Measurements from ENCODE around the gene LARGE1. TPM values are rescaled to one million over a fixed set of nuclear protein-coding genes. Genes with fewer than 3 reads are reported as not detected.

LARGE1 gene
- total and polyA plus RNA-seq, 2 donors (not counting 1 experiment from before 2014, with no cell fraction given) = 14.1 to 19.2 TPM

- H2AFZ ChIP-seq (ENCODE audit: low read length) = no peak overlapping the region
- no peaks in the 10 kb centered on the region for H4K20me1 ChIP-seq (ENCODE audit: control insufficient read depth, extremely low read depth, insufficient read depth, low read length)
- DNase-seq (ENCODE audit: low read depth in 2 of 2) = no peak
- TF ChIP-seq, protein P1, sequence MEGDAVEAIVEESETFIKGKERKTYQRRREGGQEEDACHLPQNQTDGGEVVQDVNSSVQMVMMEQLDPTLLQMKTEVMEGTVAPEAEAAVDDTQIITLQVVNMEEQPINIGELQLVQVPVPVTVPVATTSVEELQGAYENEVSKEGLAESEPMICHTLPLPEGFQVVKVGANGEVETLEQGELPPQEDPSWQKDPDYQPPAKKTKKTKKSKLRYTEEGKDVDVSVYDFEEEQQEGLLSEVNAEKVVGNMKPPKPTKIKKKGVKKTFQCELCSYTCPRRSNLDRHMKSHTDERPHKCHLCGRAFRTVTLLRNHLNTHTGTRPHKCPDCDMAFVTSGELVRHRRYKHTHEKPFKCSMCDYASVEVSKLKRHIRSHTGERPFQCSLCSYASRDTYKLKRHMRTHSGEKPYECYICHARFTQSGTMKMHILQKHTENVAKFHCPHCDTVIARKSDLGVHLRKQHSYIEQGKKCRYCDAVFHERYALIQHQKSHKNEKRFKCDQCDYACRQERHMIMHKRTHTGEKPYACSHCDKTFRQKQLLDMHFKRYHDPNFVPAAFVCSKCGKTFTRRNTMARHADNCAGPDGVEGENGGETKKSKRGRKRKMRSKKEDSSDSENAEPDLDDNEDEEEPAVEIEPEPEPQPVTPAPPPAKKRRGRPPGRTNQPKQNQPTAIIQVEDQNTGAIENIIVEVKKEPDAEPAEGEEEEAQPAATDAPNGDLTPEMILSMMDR (conservative IDR thresholded peaks at IDR 0.05 in 1 of 2, IDR thresholded peaks at IDR 0.05 in 1 of 2; ENCODE audit: low read depth in 1 of 2, low read length in 2 of 2) = no peak
- TF ChIP-seq EZH2 (IDR thresholded peaks at IDR 0.05; ENCODE audit: low read length, missing control alignments) = no peak
- H3K36me3 ChIP-seq (ENCODE audit: control insufficient read depth, insufficient read depth, low read length) = no peaks in the 10 kb centered on the region
- H3K4me3 ChIP-seq (replicated peaks in 1 of 4; ENCODE audit: control extremely low read depth in 1 of 4, insufficient read depth in 1 of 4, low read depth in 3 of 4, low read length in 4 of 4) = no peak overlapping the region
- H3K79me2 ChIP-seq (ENCODE audit: control insufficient read depth, insufficient read depth, low read length) = no peaks in the 10 kb centered on the region
- peak overlapping the region; percentile 44 for H3K27ac ChIP-seq (ENCODE audit: insufficient read depth, low read length)
- peak overlapping the region; percentile 16 for H3K9ac ChIP-seq (ENCODE audit: insufficient read depth, low read length)
- no peaks in the 10 kb centered on the region for H3K9me3 ChIP-seq (ENCODE audit: control insufficient read depth, insufficient read depth, low read depth, low read length)
- no peaks in the 10 kb centered on the region for H3K27me3 ChIP-seq (ENCODE audit: control insufficient read depth, insufficient read depth, low read length)
- H3K4me1 ChIP-seq (ENCODE audit: control insufficient read depth, extremely low read depth, insufficient read depth, low read length) = no peaks in the 10 kb centered on the region
- H3K4me2 ChIP-seq (ENCODE audit: extremely low read depth, insufficient read depth, low read length) = peak overlapping the region; percentile 16
Observed at GRCh38 chr22:33842006-33842354, 78.3 kb downstream of the LARGE1 start.

DNA sequence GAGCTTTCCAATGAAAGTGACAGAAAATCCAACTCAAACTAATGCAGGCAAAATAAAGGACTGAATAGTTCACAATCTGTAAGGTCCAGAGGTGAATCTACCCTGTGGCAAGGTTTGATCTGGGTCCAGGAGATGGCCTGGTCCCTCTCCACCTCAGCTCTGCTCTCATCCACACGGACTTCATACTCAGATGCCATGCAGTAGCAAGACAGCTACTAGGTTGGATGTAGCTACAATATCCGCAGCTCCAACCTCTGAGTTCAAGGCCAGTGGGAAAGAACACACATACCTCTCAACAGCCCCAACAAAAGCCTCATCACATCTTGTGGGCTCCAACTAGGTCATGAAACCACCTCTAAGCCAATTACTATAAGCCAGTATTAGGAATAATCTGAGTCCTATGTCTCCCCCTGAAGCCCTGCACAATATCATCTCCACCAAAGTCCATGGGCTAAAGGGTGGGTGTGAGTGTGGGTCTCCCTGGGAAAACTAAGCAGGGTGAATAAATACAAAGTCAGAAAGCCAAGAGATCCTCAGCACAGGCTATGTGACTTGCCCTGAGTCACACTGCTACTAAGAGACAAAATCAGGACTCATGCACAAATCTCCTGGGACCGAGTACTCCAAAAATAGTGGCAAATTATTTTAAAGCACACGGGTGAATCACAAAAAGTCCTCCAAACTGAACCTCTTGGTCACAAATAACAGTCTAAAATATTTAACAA is 78.8 kb downstream of the LARGE1 start:
- H4K20me1 ChIP-seq (ENCODE audit: control insufficient read depth, extremely low read depth, insufficient read depth, low read length) = no peaks in the 10 kb centered on the region
- H3K4me1 ChIP-seq (ENCODE audit: control insufficient read depth, extremely low read depth, insufficient read depth, low read length) = no peaks in the 10 kb centered on the region
- H3K9ac ChIP-seq (ENCODE audit: insufficient read depth, low read length) = no peak overlapping the region
- H3K4me2 ChIP-seq (ENCODE audit: extremely low read depth, insufficient read depth, low read length) = peak overlapping the region; percentile 16
- H2AFZ ChIP-seq (ENCODE audit: low read length) = no peak overlapping the region
- no peak overlapping the region for H3K4me3 ChIP-seq (replicated peaks in 1 of 4; ENCODE audit: control extremely low read depth in 1 of 4, insufficient read depth in 1 of 4, low read depth in 3 of 4, low read length in 4 of 4)
- no peak for DNase-seq (ENCODE audit: low read depth in 2 of 2)
- no peaks in the 10 kb centered on the region for H3K9me3 ChIP-seq (ENCODE audit: control insufficient read depth, insufficient read depth, low read depth, low read length)
- no peaks in the 10 kb centered on the region for H3K79me2 ChIP-seq (ENCODE audit: control insufficient read depth, insufficient read depth, low read length)
- no peaks in the 10 kb centered on the region for H3K27me3 ChIP-seq (ENCODE audit: control insufficient read depth, insufficient read depth, low read length)
- H3K36me3 ChIP-seq (ENCODE audit: control insufficient read depth, insufficient read depth, low read length) = no peaks in the 10 kb centered on the region
- H3K27ac ChIP-seq (ENCODE audit: insufficient read depth, low read length) = peak overlapping the region; percentile 44
- TF ChIP-seq, protein P1 (conservative IDR thresholded peaks at IDR 0.05 in 1 of 2, IDR thresholded peaks at IDR 0.05 in 1 of 2; ENCODE audit: low read depth in 1 of 2, low read length in 2 of 2) = no peak
- no peak for TF ChIP-seq EZH2 (IDR thresholded peaks at IDR 0.05; ENCODE audit: low read length, missing control alignments)

DNA sequence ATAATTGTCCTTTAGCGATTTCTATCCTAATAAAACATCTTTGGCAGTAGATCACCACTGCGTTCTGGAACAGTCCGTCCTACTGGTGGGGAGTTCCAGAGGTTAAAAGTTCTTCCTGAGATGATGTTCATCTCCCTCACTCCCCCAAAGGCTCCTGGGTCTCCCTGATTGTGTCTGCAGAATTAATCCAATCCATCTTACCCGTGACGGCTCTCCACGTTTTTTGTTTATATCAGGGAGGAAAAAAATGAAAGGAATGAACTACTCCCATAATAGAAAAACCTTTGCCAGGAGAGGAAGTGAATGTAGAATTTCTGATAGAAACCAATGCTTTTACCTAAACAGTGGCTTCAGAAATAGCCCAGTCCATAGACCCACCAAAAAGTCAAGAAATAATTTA is 81.6 kb downstream of the LARGE1 start:
- H3K9ac ChIP-seq (ENCODE audit: insufficient read depth, low read length) = no peak overlapping the region
- H3K79me2 ChIP-seq (ENCODE audit: control insufficient read depth, insufficient read depth, low read length) = no peaks in the 10 kb centered on the region
- no peaks in the 10 kb centered on the region for H3K36me3 ChIP-seq (ENCODE audit: control insufficient read depth, insufficient read depth, low read length)
- H3K27ac ChIP-seq (ENCODE audit: insufficient read depth, low read length) = no peak overlapping the region
- H2AFZ ChIP-seq (ENCODE audit: low read length) = no peak overlapping the region
- no peak for TF ChIP-seq EZH2 (IDR thresholded peaks at IDR 0.05; ENCODE audit: low read length, missing control alignments)
- TF ChIP-seq, protein P1 (conservative IDR thresholded peaks at IDR 0.05 in 1 of 2, IDR thresholded peaks at IDR 0.05 in 1 of 2; ENCODE audit: low read depth in 1 of 2, low read length in 2 of 2) = no peak
- peak overlapping the region; percentile 50 for H3K4me2 ChIP-seq (ENCODE audit: extremely low read depth, insufficient read depth, low read length)
- no peaks in the 10 kb centered on the region for H3K27me3 ChIP-seq (ENCODE audit: control insufficient read depth, insufficient read depth, low read length)
- H4K20me1 ChIP-seq (ENCODE audit: control insufficient read depth, extremely low read depth, insufficient read depth, low read length) = no peaks in the 10 kb centered on the region
- H3K4me3 ChIP-seq (replicated peaks in 1 of 4; ENCODE audit: control extremely low read depth in 1 of 4, insufficient read depth in 1 of 4, low read depth in 3 of 4, low read length in 4 of 4) = no peak overlapping the region
- no peaks in the 10 kb centered on the region for H3K9me3 ChIP-seq (ENCODE audit: control insufficient read depth, insufficient read depth, low read depth, low read length)
- peak in 1 of 2 donors; percentile 46 for DNase-seq (ENCODE audit: low read depth in 2 of 2)
- H3K4me1 ChIP-seq (ENCODE audit: control insufficient read depth, extremely low read depth, insufficient read depth, low read length) = no peaks in the 10 kb centered on the region

All from fibroblast of lung (primary cell).